Measurements from ENCODE around the gene ATP11B.

The ATP11B gene

DNA sequence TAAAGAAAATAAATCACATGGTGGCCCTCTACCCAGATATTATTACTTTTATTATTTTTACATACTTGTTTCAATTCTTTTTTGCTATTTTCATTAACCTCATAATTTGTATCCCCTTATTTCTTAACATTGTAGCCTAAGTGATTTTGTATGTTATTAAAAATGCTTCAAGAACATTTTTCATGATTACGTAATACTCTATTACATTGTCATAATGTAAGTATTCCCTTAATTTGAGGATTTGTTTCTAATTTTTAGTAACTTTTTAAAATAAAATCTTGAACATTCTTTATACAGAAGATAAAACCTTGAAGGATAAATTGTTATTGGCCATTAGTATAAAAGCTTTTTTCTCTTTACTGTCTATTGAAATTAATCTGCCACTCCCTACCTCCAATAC lies 98.1 kb downstream of the ATP11B start:
- no peak for TF ChIP-seq EZH2phosphoT487 (conservative IDR thresholded peaks at IDR 0.05; ENCODE audit: low read length)
- Histone ChIP-seq H3K27ac (ENCODE audit: low read depth, low read length) (no peak overlapping the region), H3F3A (ENCODE audit: insufficient read depth) (peaks cover 3% of the 10 kb centered on the region; the same call in 1 of the 2 replicates), H3K9me2 (replicated peaks; ENCODE audit: insufficient read depth, low read length) (no peaks in the 10 kb centered on the region), H3K9me3 (ENCODE audit: insufficient read depth, low read length) (no peaks in the 10 kb centered on the region), H3K27me3 (ENCODE audit: low read length) (no peaks in the 10 kb centered on the region), H3K4me3 (ENCODE audit: insufficient read depth, low read length, poor library complexity, severe bottlenecking) (no peak overlapping the region), H3K36me3 (ENCODE audit: low read length) (peaks cover 30% of the 10 kb centered on the region), H3K79me2 (ENCODE audit: insufficient read depth, low read length) (no peaks in the 10 kb centered on the region), H3K4me2 (ENCODE audit: low read depth, low read length, poor library complexity, severe bottlenecking) (no peak overlapping the region), H2AFZ (ENCODE audit: low read depth, low read length, severe bottlenecking) (no peak overlapping the region), H3K9ac (ENCODE audit: low read length) (no peak overlapping the region), H4K20me1 (ENCODE audit: low read depth, low read length) (no peaks in the 10 kb centered on the region)

DNA sequence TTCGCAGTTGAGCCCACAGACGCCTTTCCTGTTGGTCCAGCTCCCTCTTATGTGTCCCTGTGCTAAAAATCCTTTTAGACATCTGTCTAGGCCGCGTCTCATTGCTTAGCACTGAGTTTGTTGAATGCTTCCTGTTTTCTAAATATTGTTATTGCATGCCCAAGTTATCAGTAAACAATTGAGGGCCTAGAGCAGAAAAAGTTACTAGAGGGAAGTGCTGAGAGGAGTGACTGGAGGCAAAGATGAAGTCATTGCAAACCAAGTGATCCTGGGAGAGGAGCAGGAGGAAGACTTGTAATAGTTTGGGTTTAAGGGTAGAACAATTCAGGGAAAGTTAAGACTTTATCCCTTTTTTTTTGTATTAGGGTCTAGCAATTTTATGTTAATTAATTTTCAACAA lies 98.9 kb downstream of the ATP11B start:
- Histone ChIP-seq H3F3A (ENCODE audit: insufficient read depth) (0 out of 2 replicates have a peak, but pooled peaks cover 5% of the 10 kb centered on the region), H2AFZ (ENCODE audit: low read depth, low read length, severe bottlenecking) (no peak overlapping the region), H3K9me2 (replicated peaks; ENCODE audit: insufficient read depth, low read length) (no peaks in the 10 kb centered on the region), H3K4me3 (ENCODE audit: insufficient read depth, low read length, poor library complexity, severe bottlenecking) (no peak overlapping the region), H3K9me3 (ENCODE audit: insufficient read depth, low read length) (no peaks in the 10 kb centered on the region), H3K79me2 (ENCODE audit: insufficient read depth, low read length) (no peaks in the 10 kb centered on the region), H4K20me1 (ENCODE audit: low read depth, low read length) (no peaks in the 10 kb centered on the region), H3K36me3 (ENCODE audit: low read length) (peaks cover 38% of the 10 kb centered on the region), H3K27ac (ENCODE audit: low read depth, low read length) (no peak overlapping the region), H3K27me3 (ENCODE audit: low read length) (no peaks in the 10 kb centered on the region), H3K9ac (ENCODE audit: low read length) (no peak overlapping the region), H3K4me2 (ENCODE audit: low read depth, low read length, poor library complexity, severe bottlenecking) (no peak overlapping the region)
- no peak for TF ChIP-seq EZH2phosphoT487 (conservative IDR thresholded peaks at IDR 0.05; ENCODE audit: low read length)
- TF ChIP-seq, protein P1, sequence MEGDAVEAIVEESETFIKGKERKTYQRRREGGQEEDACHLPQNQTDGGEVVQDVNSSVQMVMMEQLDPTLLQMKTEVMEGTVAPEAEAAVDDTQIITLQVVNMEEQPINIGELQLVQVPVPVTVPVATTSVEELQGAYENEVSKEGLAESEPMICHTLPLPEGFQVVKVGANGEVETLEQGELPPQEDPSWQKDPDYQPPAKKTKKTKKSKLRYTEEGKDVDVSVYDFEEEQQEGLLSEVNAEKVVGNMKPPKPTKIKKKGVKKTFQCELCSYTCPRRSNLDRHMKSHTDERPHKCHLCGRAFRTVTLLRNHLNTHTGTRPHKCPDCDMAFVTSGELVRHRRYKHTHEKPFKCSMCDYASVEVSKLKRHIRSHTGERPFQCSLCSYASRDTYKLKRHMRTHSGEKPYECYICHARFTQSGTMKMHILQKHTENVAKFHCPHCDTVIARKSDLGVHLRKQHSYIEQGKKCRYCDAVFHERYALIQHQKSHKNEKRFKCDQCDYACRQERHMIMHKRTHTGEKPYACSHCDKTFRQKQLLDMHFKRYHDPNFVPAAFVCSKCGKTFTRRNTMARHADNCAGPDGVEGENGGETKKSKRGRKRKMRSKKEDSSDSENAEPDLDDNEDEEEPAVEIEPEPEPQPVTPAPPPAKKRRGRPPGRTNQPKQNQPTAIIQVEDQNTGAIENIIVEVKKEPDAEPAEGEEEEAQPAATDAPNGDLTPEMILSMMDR (IDR thresholded peaks at IDR 0.05; ENCODE audit: insufficient read depth, low read length, poor library complexity, severe bottlenecking): no peak

DNA sequence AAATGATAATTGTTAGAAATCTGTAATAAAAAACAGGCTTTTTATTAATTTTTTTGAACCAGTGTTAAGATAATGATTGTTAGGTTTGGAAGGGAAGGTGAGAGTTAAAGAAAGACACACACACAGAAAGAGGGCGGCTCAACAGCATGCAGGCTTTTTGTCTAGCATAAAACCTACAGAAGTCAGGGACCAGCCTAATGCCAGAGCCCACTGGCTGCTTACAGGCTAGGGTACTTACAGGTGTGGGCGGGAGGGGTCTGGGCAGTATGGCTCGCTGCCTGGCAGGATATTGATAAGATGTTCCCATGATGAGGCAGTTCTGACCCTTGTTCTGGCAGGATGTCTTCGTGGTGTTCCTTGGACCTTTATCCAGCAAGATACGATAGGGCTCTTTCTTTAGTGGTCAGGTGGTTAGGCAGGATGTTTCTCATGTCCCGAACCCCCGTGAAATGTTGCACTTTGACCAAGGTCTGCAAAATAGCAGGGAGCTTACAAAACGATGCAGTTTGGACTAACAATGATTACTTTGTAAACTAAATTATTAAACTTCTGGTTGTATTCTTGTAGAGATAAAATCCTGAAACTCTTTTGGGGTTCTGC lies 102.3 kb downstream of the ATP11B start:
- no peak overlapping the region for H3K9ac ChIP-seq (ENCODE audit: low read length)
- no peaks in the 10 kb centered on the region for H3K9me3 ChIP-seq (ENCODE audit: insufficient read depth, low read length)
- no peak overlapping the region for H3K4me2 ChIP-seq (ENCODE audit: low read depth, low read length, poor library complexity, severe bottlenecking)
- TF ChIP-seq, protein P1 (IDR thresholded peaks at IDR 0.05; ENCODE audit: insufficient read depth, low read length, poor library complexity, severe bottlenecking): no peak
- no peak for TF ChIP-seq EZH2phosphoT487 (conservative IDR thresholded peaks at IDR 0.05; ENCODE audit: low read length)
- no peaks in the 10 kb centered on the region for H3K9me2 ChIP-seq (replicated peaks; ENCODE audit: insufficient read depth, low read length)
- H3K36me3 ChIP-seq (ENCODE audit: low read length): peaks cover 30% of the 10 kb centered on the region; the same call in 1 of the 2 replicates
- 0 out of 2 replicates have a peak, but pooled peaks cover 10% of the 10 kb centered on the region for H3F3A ChIP-seq (ENCODE audit: insufficient read depth)
- H3K4me3 ChIP-seq (ENCODE audit: insufficient read depth, low read length, poor library complexity, severe bottlenecking): no peak overlapping the region
- no peak overlapping the region for H2AFZ ChIP-seq (ENCODE audit: low read depth, low read length, severe bottlenecking)
- no peaks in the 10 kb centered on the region for H3K79me2 ChIP-seq (ENCODE audit: insufficient read depth, low read length)
- no peaks in the 10 kb centered on the region for H3K27me3 ChIP-seq (ENCODE audit: low read length)
- no peaks in the 10 kb centered on the region for H4K20me1 ChIP-seq (ENCODE audit: low read depth, low read length)
- H3K27ac ChIP-seq (ENCODE audit: low read depth, low read length): no peak overlapping the region

DNA sequence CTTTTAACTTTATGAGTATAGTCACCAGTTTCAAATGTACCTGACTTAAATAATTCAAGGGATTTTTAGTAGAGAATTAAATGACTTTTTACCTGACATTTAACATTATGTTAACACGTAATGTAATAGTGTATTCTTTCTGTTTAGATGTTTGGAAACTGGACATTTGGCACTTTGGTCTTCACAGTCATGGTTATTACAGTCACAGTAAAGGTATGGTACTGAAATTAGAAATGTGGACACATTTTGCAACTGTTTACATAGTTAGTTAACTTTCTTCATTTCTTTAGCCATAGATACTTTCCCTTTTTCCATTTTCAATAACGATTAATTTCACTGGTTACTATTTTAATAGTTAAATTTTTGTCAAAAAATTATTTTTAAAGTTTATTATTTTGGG lies 103.2 kb downstream of the ATP11B start:
- H2AFZ ChIP-seq (ENCODE audit: low read depth, low read length, severe bottlenecking): no peak overlapping the region
- no peak overlapping the region for H3K4me3 ChIP-seq (ENCODE audit: insufficient read depth, low read length, poor library complexity, severe bottlenecking)
- H3K9me2 ChIP-seq (replicated peaks; ENCODE audit: insufficient read depth, low read length): no peaks in the 10 kb centered on the region
- H3K9ac ChIP-seq (ENCODE audit: low read length): no peak overlapping the region
- no peaks in the 10 kb centered on the region for H3K27me3 ChIP-seq (ENCODE audit: low read length)
- no peaks in the 10 kb centered on the region for H3K9me3 ChIP-seq (ENCODE audit: insufficient read depth, low read length)
- H3K79me2 ChIP-seq (ENCODE audit: insufficient read depth, low read length): no peaks in the 10 kb centered on the region
- H3K27ac ChIP-seq (ENCODE audit: low read depth, low read length): no peak overlapping the region
- no peak overlapping the region for H3K4me2 ChIP-seq (ENCODE audit: low read depth, low read length, poor library complexity, severe bottlenecking)
- H3F3A ChIP-seq (ENCODE audit: insufficient read depth): 0 out of 2 replicates have a peak, but pooled peaks cover 10% of the 10 kb centered on the region
- peaks cover 23% of the 10 kb centered on the region; the same call in 1 of the 2 replicates for H3K36me3 ChIP-seq (ENCODE audit: low read length)
- no peaks in the 10 kb centered on the region for H4K20me1 ChIP-seq (ENCODE audit: low read depth, low read length)
- no peak for TF ChIP-seq EZH2phosphoT487 (conservative IDR thresholded peaks at IDR 0.05; ENCODE audit: low read length)
- TF ChIP-seq, protein P1 (IDR thresholded peaks at IDR 0.05; ENCODE audit: insufficient read depth, low read length, poor library complexity, severe bottlenecking): no peak
